GM11168 (cell line): ENCODE results near the gene SOX10.

Experiments used
- in situ Hi-C: fragments of 300-500 bp; cut with MboI; formaldehyde crosslinking; loops from one replicate; pipeline ENCODE4 v1.12.0; 2022; ENCODE audit warnings: low sequenced_read_pairs; ENCODE audit not compliant: unreplicated experiment

SOX10 gene

DNA sequence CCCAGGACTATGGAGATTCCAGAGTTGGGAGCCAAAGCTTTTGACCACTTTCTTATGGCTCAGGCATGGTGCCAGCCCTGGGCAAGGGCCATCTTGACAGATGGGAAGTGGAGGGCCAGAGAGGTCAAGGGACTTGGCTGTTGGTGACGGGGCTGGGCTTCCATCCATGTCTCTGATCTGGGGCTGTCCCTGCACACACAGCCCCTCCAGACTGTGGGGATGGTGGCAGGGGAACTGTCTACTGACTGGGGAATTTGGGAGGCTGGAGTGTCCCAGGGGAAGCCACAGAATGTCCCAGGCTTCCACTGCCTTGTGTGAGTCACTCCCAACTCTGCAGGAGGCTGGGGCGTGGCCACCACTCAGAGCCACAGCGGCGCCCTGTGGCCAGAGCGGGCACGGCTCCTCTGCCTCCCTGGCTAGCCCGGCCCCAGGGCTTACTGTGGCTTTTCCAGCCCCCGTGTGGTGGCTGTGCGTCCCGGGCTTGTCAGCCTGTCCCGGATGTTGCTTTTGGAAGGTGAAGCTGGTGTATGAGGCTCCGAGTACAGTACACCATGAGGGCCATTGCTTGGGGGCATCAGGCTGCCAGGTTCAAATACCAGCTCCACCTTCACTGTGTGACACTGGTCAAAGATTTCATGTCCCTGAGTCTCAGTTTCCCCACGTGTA lies 50.5 kb downstream of the SOX10 start:
- in situ Hi-C loops: no loop called here

DNA sequence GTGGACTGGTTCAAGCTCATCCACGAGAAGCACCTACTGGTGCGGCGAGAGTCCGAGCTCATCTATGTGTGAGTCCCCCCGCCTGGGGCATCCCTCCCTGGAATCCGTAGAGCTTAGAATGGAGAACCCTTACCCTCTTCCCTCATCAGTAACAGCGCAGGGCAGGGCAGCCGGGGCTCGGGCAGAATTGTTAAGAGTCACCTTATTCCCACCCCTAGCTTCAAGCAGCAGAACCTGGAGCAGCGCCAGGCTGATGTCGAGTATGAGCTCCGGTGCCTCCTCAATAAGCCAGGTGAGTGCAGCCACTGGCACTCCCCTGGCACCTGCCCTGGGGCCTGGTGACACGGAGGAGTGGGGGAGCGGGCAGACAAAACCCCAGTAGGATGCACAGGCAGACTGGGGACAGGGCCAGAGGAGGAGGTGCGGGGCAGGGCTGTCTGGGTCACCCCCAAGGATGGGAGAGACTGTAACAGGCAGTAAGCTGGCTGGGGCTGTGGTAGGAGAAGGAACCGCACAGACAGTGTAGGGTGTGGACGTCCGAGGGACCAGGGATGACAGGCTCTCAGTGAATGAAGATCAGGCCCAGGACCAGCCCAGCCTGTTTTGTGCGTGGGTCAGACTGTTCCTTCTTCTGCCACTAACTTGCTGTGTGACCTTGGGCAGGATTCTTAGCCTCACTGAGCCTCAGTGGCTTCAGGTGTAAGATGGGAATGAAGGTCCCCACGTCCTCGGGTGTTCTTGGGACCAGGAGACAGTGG lies 51.4 kb downstream of the SOX10 start:
- in situ Hi-C loops: no loop called here

DNA sequence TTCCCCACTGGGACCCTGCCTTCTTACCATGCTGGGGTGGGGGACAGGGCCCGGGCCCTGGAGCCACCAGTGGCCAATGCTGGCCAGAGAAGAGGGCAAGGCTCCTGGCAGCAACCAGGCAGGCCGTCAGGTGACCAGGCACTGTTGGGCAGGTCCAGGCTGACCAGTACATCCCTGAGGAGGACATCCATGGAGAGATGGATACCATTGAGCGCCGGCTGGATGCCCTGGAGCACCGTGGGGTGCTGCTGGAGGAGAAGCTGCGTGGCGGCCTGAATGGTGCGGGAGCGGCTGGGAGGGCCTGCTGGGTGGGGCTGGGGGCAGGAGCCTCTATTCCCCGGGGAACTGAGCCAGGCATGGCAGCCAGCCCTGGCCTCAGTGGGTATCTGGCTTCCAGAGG lies 52.0 kb downstream of the SOX10 start:
- in situ Hi-C loops: no loop called here

DNA sequence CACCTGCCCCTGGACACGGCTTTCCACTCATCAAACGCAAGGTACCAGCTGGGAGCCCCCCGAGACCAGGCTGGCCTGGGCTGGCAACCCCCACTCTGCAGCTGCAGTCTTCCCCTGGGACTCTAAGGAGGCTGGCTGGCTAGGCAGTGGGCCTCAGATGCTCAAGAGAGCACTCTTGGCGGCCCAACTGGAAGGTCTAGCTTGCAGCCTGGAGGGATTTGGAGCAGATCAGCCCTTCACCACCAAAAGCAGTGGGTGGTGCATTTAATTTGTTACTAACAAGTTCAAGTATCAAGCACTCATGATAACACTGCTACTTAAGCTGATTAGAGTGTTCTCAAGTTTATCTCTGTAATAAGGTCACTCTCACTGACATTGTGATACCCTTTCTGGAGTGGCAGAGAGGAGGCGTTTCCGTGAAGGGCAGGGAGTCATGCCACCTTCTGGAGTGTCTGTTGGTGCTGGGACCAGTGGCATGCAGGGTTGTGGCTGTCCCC lies 52.4 kb downstream of the SOX10 start:
- in situ Hi-C loops: no loop called here

DNA sequence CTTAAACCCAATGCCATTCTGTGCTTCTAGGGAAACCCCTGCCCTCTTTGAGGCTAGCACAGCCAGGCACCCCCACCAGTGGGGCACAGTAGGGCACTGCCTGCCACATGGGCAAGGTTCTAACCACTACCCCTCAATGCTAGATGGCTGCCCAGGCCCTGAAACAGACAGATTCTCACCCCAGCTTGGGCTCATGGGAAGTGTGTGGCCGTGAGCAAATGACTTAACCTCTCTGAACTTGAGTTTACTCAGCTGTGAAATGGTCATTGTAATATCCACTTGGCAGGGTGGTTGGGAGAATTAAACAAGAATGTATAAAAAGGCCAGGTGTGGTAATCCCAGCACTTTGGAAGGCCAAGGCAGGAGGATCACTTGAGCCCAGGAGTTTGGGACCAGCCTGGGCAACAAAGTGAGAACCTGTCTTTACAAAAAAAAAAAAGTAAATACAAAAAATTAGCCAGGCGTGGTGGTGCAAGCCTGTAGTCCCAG lies 53.4 kb downstream of the SOX10 start:
- in situ Hi-C loops: no loop called here

DNA sequence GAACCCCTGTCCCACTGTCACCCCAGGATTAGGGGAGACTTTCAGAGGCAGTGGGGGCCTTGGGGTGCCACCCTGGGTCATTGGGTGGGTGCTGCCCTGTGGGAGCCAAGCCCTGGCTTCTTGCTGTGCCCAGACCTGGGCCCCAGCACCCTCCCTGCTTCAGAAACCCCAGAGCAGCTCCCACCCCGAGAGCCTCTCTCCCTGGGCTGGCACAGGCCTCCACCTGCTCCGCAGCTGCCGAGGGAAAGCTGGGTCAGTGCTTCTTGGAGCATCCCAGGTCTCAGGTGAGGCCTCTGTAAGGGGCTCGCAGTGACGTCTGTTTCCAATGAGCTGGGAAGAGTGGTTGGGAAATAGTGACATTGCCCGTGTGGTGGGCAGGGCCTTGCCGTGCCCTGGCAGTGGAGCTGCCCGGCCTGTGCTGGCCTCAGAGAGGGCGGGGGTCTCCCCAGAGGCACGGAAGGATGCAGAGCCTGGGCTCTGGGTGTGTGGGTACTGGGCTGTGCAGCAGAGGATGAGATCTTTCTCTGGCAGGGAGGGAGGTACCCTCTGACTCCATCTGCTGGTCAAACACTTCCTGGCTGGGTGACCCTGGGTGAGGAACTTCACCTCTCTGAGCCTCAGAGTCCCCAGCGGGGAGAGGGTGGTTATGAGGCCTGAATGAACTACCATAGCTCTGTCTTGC lies 53.9 kb downstream of the SOX10 start:
- in situ Hi-C loops: no loop called here

DNA sequence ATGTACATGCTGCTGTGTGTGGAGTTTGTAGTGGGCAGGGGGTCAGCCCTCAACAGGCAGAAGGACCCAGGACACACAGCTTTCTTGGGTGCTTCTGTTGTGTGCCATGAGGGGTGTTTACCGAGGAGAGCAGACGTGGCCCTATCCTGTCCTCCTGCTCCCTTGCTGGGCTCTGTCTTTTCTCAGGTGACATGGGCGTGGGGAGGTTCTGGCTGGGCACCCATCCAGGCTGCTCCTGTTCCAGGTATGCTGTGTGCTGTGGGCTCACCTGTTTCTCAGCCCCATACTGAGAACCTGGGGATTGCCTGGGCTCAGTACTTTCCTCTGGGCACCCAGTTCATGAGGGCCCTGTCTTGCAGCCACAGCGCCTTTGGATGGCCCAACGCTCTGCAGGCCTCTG lies 55.0 kb downstream of the SOX10 start:
- in situ Hi-C loops: no loop called here

DNA sequence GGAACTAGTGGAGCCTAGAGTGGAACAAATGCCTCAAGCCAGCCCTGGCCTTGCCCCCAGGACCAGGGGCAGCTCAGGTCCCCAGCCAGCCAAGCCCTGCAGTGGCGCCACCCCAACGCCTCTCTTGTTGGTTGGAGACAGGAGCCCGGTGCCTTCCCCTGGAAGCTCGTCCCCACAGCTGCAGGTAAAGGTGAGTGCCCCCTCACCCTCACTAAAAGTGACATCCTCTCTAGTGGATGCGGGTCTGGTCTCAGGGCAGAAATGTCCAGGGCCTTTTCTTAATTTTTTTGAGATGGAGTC lies 56.8 kb downstream of the SOX10 start:
- in situ Hi-C loops: no loop called here

DNA sequence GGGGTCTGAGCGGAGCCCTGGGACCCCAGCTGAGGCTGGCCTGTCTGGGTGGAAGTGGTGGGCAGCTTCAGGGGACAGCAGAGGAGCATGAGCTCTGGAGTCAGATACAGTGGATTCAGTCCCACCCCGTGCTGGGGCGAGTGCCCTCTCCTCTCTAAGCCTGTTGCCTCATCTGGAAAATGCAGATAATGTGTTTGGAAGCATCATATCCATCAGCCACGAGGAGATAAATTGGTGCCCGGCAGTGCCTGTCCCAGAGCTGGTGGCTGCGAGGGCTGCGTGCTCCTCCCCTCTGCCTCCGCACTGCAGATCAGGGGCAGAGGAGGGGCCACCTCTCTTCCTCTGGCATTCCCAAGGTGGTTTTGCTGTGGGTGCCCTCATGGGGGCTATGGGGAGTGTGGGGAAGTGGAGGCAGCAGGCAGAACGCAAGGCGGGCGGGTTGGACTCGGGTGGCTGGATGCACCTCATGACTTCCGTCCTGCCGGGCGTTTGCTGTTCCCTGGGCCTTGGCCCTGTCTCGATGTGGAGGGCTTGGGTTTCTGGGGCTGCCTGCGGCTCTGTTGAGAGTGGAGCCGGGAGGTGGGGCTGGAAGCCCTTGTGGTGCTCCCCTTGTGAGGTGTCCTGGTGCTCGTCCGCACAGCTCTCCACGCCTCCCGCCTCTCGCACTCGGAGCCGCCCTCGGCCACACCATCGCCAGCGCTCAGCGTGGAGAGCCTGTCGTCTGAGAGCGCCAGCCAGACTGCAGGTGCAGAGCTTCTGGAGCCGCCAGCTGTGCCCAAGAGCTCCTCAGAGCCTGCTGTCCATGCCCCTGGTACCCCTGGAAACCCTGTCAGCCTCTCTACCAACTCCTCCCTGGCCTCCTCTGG lies 57.4 kb downstream of the SOX10 start:
- in situ Hi-C loops: no loop called here

DNA sequence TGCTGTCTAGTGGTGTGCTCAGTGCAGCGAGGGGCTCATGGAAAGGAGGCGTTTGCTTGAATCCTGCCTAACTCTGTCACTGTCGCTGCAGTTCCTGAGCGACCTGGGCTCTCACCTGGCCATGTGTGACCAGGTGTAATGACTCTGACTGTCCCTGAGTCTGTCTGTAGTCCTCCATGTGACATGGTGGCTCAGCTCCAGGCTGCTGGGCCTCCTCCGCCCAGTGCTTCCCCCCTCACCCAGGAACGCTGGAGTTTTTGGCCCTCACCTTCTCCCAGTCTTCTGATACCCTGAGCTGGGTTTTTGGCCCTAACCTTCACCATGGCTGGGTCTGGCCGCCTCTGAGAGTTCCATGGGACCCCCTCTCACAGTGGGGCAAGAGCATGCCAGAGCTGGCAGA lies 58.0 kb downstream of the SOX10 start:
- in situ Hi-C loops: no loop called here

DNA sequence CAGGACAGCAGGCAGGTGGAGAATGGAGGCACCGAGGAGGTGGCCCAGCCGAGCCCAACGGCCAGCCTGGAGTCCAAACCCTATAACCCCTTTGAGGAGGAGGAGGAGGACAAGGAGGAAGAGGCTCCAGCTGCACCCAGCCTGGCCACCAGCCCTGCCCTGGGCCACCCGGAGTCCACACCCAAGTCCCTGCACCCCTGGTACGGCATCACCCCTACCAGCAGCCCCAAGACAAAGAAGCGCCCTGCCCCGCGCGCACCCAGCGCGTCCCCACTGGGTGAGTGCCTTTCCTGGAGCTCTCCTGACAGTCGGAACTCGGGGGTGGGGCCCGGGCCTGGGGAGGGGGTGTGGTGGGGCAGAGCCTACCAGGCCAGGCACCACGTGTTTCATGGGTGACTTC lies 58.6 kb downstream of the SOX10 start:
- in situ Hi-C loops: no loop called here

DNA sequence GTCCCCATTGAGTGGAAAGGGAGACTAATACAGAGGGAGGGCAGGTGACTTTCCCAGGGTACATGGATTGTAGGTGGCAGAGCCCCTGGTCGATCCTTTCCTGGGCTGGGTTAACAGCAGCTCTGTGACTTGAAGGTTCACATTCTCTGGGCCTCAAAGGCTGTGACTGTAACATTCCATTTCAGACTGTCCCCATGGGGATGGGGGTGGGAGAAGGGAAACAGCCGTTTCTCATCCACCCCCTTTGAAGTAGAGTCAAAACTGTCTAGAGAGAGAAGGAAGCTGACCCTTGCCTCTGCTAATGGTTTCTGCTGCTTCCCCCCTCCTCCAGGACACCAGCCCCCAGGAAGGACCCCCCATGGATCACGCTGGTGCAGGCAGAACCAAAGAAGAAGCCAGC lies 59.0 kb downstream of the SOX10 start:
- in situ Hi-C loops: no loop called here

DNA sequence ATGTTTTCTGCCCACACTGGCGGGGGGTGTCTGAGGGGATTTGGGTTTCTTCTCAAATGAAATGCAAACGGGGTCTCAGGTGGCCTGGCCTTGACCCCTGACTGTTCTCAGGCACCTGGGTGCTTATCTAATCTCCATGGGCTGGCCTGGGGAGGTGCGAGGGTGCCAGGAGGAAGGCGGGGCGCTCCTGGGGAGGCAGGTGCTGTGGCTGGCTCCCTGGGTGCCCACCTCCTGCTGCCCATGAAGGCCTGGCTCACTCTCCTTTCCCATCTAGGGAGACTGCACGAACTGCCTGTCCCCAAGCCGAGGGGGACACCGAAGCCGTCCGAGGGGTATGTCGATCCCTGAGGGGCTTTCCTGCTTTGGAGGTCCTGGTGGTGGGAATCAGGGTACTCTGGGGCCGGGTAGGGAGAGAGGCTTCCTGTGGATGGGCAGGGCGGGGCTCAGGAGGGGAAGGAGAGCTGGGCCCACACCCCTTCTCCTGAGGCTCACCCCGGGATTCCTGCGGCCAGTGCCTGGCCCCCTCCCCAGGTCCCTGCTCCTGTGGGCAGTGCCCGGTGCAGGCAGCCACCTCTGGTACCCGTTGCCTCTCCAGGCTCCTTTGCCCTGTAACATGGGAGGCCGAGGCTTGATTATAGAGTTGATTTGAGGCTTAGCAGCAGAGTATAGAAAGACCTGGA lies 59.8 kb downstream of the SOX10 start:
- in situ Hi-C loops: no loop called here

DNA sequence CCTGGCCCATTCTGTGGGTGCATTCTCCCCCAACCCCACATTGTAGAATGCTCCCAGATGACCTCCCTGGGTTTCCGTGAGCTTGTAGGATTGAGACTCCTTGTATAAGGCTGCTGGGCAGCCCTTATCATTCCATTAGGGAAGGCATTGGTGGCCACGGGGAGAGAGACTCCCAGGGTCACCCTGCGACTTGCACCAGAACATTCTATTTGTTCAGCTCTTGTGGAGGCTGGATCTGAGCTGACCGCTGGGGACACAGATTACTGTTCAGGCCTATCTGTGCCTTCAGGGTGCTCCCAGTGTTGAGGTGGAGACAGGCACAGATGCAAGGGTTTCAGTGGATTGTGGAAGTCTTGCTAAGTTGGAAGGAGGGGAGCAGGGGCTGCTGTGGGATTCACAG lies 60.4 kb downstream of the SOX10 start:
- in situ Hi-C loops: no loop called here
